Activated CD4-positive, alpha-beta memory T cell treated with anti-CD3 and anti-CD28 coated beads, Interleukin-2, amount 10 ng/mL, durations not matched to agents 7 days and 5 days (primary cell): ENCODE measurements around the gene BMP6. TPM values are rescaled to one million over a fixed set of nuclear protein-coding genes. Genes with fewer than 3 reads are reported as not detected.
A peak's percentile ranks its signal among the peaks of the same experiment; 100 is the strongest.

Source experiments
- CTCF ChIA-PET: fragments of 350-600 bp; sonication (Branson Sonifier 250); formaldehyde crosslinking; loops from one replicate; lab custom pipeline; 2021; ENCODE audit warnings: antibody characterized with exemption, inconsistent platforms; lab: Charles Lee
- POLR2A ChIA-PET: fragments of 350-600 bp; sonication (Branson Sonifier 250); formaldehyde crosslinking; loops from one replicate; lab custom pipeline; 2021; ENCODE audit warnings: antibody characterized with exemption; lab: Charles Lee
- DNase-seq: peaks from one replicate; pipeline ENCODE4 v3.0.0-alpha.2; 2020
- H3K27ac Mint-ChIP-seq: one replicate; pipeline ENCODE4 v1.8.0; 2021; ENCODE audit warnings: mild to moderate bottlenecking, mixed read lengths
- H3K27me3 Mint-ChIP-seq: one replicate; pipeline ENCODE4 v1.8.0; 2021; ENCODE audit warnings: mixed read lengths
- H3K36me3 Mint-ChIP-seq: one replicate; pipeline ENCODE4 v1.8.0; 2021; ENCODE audit warnings: low read depth, mixed read lengths
- H3K4me1 Mint-ChIP-seq: one replicate; pipeline ENCODE4 v1.8.0; 2021; ENCODE audit warnings: mixed read lengths
- H3K4me3 Mint-ChIP-seq: one replicate; pipeline ENCODE4 v1.8.0; 2021; ENCODE audit warnings: mild to moderate bottlenecking, mixed read lengths
- H3K9me3 Mint-ChIP-seq: one replicate; pipeline ENCODE4 v1.8.0; 2021; ENCODE audit warnings: mixed read lengths
- total RNA-seq, 2 experiments: library from RNA; stranded (reverse); gene quantifications; one replicate each; pipeline ENCODE4 v1.2.3, GENCODE V29; 2021

The BMP6 gene
- total RNA-seq, 2 experiments from 2014 or later, result not detected

DNA sequence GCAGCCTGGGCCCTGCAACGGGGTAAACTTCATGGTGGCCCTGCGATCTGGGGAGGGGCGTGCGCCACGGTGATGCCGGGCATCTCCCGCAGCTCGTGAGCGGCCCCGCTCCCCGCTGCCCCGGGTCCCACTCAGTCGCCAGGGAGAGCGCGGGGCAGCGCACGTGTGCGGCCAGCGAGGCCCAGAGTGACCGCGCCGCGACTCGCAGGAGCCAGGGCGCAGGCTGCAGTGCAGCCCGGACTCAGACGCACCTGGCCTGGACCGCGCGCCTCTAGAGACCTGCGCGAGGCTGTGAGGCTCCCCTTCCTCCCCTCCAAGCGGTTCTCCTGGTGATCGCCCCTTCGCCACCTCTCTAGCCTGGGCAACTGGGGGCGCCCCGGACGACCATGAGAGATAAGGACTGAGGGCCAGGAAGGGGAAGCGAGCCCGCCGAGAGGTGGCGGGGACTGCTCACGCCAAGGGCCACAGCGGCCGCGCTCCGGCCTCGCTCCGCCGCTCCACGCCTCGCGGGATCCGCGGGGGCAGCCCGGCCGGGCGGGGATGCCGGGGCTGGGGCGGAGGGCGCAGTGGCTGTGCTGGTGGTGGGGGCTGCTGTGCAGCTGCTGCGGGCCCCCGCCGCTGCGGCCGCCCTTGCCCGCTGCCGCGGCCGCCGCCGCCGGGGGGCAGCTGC lies 652 bp downstream of the BMP6 start:
- Mint-ChIP-seq H3K4me3 (peak overlapping the region; percentile 67), H3K9me3 (no peaks in the 10 kb centered on the region), H3K27me3 (peaks cover 76% of the 10 kb centered on the region), H3K4me1 (peaks cover 21% of the 10 kb centered on the region), H3K36me3 (no peaks in the 10 kb centered on the region), H3K27ac (no peak overlapping the region)
- no peak for DNase-seq
- CTCF ChIA-PET, result interaction anchor here (1.5 to 2.4 kb wide), 2 partner anchors 332 to 493 kb away, joined by 4 to 17 read pairs; no protein-coding TSS in a partner anchor
- POLR2A ChIA-PET, result no interaction called here

DNA sequence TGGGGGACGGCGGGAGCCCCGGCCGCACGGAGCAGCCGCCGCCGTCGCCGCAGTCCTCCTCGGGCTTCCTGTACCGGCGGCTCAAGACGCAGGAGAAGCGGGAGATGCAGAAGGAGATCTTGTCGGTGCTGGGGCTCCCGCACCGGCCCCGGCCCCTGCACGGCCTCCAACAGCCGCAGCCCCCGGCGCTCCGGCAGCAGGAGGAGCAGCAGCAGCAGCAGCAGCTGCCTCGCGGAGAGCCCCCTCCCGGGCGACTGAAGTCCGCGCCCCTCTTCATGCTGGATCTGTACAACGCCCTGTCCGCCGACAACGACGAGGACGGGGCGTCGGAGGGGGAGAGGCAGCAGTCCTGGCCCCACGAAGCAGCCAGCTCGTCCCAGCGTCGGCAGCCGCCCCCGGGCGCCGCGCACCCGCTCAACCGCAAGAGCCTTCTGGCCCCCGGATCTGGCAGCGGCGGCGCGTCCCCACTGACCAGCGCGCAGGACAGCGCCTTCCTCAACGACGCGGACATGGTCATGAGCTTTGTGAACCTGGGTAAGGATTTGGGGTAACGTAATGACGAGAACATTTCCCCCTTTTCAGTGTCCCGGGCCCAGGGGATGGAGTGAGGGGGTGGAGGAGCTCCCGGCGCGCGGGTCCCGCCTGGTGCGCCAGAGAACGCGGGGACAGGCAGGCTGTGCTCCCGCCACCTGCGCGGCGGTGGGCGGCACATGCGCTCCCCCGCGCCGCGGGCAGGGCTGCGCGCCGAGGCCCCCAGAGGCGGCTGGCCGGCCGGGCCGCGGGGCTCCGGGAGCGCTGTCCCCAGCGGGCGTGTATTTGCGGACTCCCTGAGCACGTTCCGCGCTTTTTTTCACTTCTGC lies 1.4 kb downstream of the BMP6 start:
- no peaks in the 10 kb centered on the region for H3K36me3 Mint-ChIP-seq
- ChIA-PET POLR2A (no interaction called here), CTCF (no interaction called here)
- peaks cover 21% of the 10 kb centered on the region for H3K4me1 Mint-ChIP-seq
- H3K27me3 Mint-ChIP-seq, result peaks cover 77% of the 10 kb centered on the region
- no peak overlapping the region for H3K4me3 Mint-ChIP-seq
- no peak overlapping the region for H3K27ac Mint-ChIP-seq
- no peak for DNase-seq
- H3K9me3 Mint-ChIP-seq, result no peaks in the 10 kb centered on the region

DNA sequence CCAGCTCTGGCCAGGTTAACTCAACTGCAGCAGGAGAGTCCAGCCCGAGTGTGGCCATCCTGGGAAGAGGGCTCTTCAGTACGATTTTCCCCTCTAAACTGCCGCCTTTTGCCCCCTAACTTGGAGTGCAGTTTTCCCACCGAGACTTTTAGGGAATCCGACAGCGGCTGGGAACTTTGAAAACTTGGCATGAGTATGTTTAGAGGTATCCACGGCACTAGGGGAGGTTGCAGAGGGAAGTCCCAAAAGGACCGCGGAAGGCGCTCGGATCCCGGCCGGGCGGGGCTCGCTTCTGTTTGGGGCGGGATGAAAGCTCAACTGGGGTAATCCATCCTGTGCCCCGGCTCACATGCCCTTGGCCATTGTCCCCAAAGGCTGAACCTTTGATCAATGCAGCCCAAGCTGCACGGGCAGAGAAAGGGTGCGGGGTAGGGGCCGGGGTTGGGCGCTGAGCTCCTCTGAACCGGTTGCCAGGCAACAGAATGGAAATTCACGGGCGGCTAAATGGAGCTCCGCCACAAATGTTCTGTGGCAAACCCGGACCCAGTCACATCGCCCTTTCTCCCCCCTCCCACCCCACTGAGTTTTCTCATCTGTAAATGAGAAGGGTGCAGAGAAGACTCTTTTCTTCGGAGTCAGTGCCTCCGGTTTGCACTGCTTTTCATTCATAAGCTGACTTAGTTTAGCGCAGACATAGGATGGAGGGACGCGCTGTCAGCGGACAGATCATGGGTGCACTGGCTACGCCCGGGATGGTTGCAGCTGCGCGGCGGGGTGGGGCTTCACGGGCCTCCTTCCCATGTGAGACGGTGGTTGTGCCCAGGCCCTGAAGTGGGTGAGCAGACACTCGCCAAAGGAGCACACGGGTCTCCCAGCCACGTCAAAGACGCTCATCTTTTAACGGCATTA lies 2.3 kb downstream of the BMP6 start:
- H3K27me3 Mint-ChIP-seq, result peaks cover 77% of the 10 kb centered on the region
- no peak overlapping the region for H3K27ac Mint-ChIP-seq
- no peaks in the 10 kb centered on the region for H3K36me3 Mint-ChIP-seq

GRCh38 chr6:7728855-7729590 lies 3.1 kb downstream of the BMP6 start:
- Mint-ChIP-seq H3K4me1 (peaks cover 21% of the 10 kb centered on the region), H3K9me3 (no peaks in the 10 kb centered on the region), H3K4me3 (no peak overlapping the region), H3K36me3 (no peaks in the 10 kb centered on the region), H3K27me3 (peaks cover 74% of the 10 kb centered on the region), H3K27ac (no peak overlapping the region)
- POLR2A ChIA-PET, result no interaction called here
- CTCF ChIA-PET, result no interaction called here
- no peak for DNase-seq

More for the DNA sequence above, 2.3 kb downstream of the BMP6 start:
- ChIA-PET POLR2A (no interaction called here), CTCF (no interaction called here)
- H3K4me1 Mint-ChIP-seq, result peaks cover 21% of the 10 kb centered on the region
- DNase-seq, result no peak
- no peaks in the 10 kb centered on the region for H3K9me3 Mint-ChIP-seq
- H3K4me3 Mint-ChIP-seq, result peak overlapping the region; percentile 21

- H3K27ac Mint-ChIP-seq, result no peak overlapping the region
- DNase-seq, result no peak
- no peaks in the 10 kb centered on the region for H3K9me3 Mint-ChIP-seq
- peaks cover 67% of the 10 kb centered on the region for H3K27me3 Mint-ChIP-seq
- H3K4me1 Mint-ChIP-seq, result peaks cover 21% of the 10 kb centered on the region
- no peaks in the 10 kb centered on the region for H3K36me3 Mint-ChIP-seq
- CTCF ChIA-PET, result interaction anchor here (0.5 to 1.1 kb wide), 2 partner anchors 8 to 113 kb away, joined by 3 read pairs; no protein-coding TSS in a partner anchor
- no peak overlapping the region for H3K4me3 Mint-ChIP-seq
- POLR2A ChIA-PET, result no interaction called here
Measured at GRCh38 chr6:7730001-7730783, 4.3 kb downstream of the BMP6 start.

GRCh38 chr6:7730784-7731227 lies 4.9 kb downstream of the BMP6 start:
- Mint-ChIP-seq H3K36me3 (no peaks in the 10 kb centered on the region), H3K4me1 (peaks cover 18% of the 10 kb centered on the region), H3K4me3 (no peak overlapping the region), H3K27ac (no peak overlapping the region), H3K27me3 (peaks cover 65% of the 10 kb centered on the region), H3K9me3 (no peaks in the 10 kb centered on the region)
- CTCF ChIA-PET, result interaction anchor here (1.1 kb wide), 1 partner anchor 8 kb away, joined by 3 read pairs; no protein-coding TSS in a partner anchor
- POLR2A ChIA-PET, result no interaction called here
- no peak for DNase-seq

DNA sequence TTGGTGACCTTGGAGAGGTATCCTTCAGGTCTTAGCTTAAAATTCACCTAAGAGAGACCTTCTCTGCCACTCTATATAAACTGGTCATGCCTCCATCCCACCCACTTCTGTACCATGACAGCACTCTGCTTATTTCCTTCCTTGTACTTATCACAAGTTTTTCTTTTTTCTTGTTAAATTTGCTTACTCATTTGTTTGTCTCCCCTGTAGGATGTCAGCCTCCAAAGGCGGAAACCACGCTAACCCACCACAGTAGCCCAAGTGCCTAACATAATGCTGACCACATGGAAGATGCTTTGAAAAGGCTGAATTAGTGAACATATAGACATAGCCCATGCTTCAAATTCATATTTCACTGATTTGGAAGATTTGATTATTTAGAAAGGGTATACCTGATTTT lies 5.4 kb downstream of the BMP6 start:
- POLR2A ChIA-PET, result no interaction called here
- no peaks in the 10 kb centered on the region for H3K36me3 Mint-ChIP-seq
- H3K4me3 Mint-ChIP-seq, result no peak overlapping the region
- H3K27me3 Mint-ChIP-seq, result peaks cover 61% of the 10 kb centered on the region
- DNase-seq, result no peak
- CTCF ChIA-PET, result interaction anchor here (1.1 kb wide), 1 partner anchor 9 kb away, joined by 3 read pairs; no protein-coding TSS in a partner anchor
- H3K4me1 Mint-ChIP-seq, result peaks cover 13% of the 10 kb centered on the region
- H3K9me3 Mint-ChIP-seq, result no peaks in the 10 kb centered on the region
- no peak overlapping the region for H3K27ac Mint-ChIP-seq

- CTCF ChIA-PET, result interaction anchor here (1.1 kb wide), 1 partner anchor 9 kb away, joined by 3 read pairs; no protein-coding TSS in a partner anchor
- DNase-seq, result no peak
- POLR2A ChIA-PET, result no interaction called here
Measured at GRCh38 chr6:7732228-7732627, 6.3 kb downstream of the BMP6 start.

GRCh38 chr6:7734707-7735383 lies 8.9 kb downstream of the BMP6 start:
- POLR2A ChIA-PET, result no interaction called here
- Mint-ChIP-seq H3K4me1 (peaks cover 3% of the 10 kb centered on the region), H3K9me3 (no peaks in the 10 kb centered on the region), H3K27me3 (peaks cover 49% of the 10 kb centered on the region), H3K27ac (no peak overlapping the region), H3K36me3 (no peaks in the 10 kb centered on the region), H3K4me3 (no peak overlapping the region)
- CTCF ChIA-PET, result no interaction called here
- DNase-seq, result no peak

More at GRCh38 chr6:7732228-7732627, 6.3 kb downstream of the BMP6 start:
- Mint-ChIP-seq H3K27me3 (peaks cover 63% of the 10 kb centered on the region), H3K9me3 (no peaks in the 10 kb centered on the region), H3K27ac (no peak overlapping the region), H3K36me3 (no peaks in the 10 kb centered on the region), H3K4me3 (no peak overlapping the region), H3K4me1 (peaks cover 12% of the 10 kb centered on the region)

- H3K9me3 Mint-ChIP-seq, result no peaks in the 10 kb centered on the region
- POLR2A ChIA-PET, result no interaction called here
- H3K27ac Mint-ChIP-seq, result no peak overlapping the region
- H3K4me1 Mint-ChIP-seq, result no peaks in the 10 kb centered on the region
- CTCF ChIA-PET, result interaction anchor here (0.6 kb wide), 1 partner anchor 14 kb away, joined by 3 read pairs; no protein-coding TSS in a partner anchor
- DNase-seq, result no peak
- no peak overlapping the region for H3K4me3 Mint-ChIP-seq
- H3K27me3 Mint-ChIP-seq, result peaks cover 40% of the 10 kb centered on the region
- H3K36me3 Mint-ChIP-seq, result no peaks in the 10 kb centered on the region
Measured at GRCh38 chr6:7737106-7737505, 11.2 kb downstream of the BMP6 start.

GRCh38 chr6:7737867-7738266 lies 12.0 kb downstream of the BMP6 start:
- Mint-ChIP-seq H3K4me1 (no peaks in the 10 kb centered on the region), H3K27ac (no peak overlapping the region), H3K4me3 (no peak overlapping the region), H3K36me3 (no peaks in the 10 kb centered on the region), H3K9me3 (no peaks in the 10 kb centered on the region), H3K27me3 (peaks cover 36% of the 10 kb centered on the region)
- CTCF ChIA-PET, result interaction anchor here (0.6 kb wide), 1 partner anchor 15 kb away, joined by 3 read pairs; no protein-coding TSS in a partner anchor
- no peak for DNase-seq
- POLR2A ChIA-PET, result no interaction called here
